Measurements from ENCODE around the gene QRICH1.

Gene QRICH1, protein sequence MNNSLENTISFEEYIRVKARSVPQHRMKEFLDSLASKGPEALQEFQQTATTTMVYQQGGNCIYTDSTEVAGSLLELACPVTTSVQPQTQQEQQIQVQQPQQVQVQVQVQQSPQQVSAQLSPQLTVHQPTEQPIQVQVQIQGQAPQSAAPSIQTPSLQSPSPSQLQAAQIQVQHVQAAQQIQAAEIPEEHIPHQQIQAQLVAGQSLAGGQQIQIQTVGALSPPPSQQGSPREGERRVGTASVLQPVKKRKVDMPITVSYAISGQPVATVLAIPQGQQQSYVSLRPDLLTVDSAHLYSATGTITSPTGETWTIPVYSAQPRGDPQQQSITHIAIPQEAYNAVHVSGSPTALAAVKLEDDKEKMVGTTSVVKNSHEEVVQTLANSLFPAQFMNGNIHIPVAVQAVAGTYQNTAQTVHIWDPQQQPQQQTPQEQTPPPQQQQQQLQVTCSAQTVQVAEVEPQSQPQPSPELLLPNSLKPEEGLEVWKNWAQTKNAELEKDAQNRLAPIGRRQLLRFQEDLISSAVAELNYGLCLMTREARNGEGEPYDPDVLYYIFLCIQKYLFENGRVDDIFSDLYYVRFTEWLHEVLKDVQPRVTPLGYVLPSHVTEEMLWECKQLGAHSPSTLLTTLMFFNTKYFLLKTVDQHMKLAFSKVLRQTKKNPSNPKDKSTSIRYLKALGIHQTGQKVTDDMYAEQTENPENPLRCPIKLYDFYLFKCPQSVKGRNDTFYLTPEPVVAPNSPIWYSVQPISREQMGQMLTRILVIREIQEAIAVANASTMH

DNA sequence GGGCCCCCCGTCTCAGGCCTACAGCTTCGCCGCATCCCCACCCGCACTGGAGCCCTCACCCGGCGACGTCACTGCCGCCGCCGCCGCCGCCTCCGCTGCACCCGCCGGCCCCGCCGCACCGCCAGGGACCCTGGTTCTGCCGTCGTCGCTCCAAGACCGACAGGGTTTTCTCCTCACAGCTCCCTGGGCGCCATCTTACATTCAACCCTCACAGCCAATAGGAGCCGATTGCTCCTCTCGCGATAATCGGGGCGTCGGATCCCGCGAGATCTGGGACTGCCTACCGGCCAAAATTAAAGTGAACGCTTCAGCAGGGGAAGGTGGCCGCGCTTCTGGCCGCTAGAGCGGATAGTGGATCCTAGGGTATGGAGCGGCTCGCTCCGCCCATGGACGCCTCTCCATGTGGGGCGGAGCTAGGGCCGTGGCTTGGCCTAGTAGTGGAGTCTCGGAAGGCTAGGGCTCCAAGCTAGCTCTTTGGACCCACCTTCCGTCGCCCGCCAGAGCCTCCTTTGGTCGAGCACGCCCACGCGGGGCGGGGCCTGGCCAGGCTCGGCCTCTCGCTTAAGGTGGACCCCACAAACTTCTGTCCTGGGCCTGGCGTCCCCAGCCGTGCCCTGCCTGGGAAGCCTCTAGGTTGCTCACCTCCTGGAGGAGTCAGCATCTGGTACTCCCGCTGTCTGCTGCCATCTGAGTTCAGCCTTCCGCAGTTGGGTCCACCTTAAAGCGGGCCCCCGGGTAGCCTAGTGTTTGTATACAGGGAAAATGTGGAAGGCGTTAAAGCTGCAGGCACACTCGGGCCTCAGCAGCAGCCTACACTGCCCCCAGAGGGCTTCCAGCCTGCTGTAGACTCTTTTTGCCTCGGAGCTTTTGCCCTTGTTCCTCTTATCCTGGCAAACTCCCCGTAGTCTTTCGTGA lies at the start of gene QRICH1:
Gene QRICH1, minus strand, starts transcription at position 219 of the 915 bp plus-strand sequence. CDS start 17,054 bp downstream, outside the sequence.
- DNase-seq (ENCODE audit: low spot score) = peak; percentile 97

- DNase-seq (ENCODE audit: low spot score) = no peak
Observed at GRCh38 chr3:49140080-49140479, 46.2 kb upstream of the QRICH1 start.

- DNase-seq (ENCODE audit: low spot score) = no peak
Observed at GRCh38 chr3:49135499-49135898, 41.6 kb upstream of the QRICH1 start.

DNA sequence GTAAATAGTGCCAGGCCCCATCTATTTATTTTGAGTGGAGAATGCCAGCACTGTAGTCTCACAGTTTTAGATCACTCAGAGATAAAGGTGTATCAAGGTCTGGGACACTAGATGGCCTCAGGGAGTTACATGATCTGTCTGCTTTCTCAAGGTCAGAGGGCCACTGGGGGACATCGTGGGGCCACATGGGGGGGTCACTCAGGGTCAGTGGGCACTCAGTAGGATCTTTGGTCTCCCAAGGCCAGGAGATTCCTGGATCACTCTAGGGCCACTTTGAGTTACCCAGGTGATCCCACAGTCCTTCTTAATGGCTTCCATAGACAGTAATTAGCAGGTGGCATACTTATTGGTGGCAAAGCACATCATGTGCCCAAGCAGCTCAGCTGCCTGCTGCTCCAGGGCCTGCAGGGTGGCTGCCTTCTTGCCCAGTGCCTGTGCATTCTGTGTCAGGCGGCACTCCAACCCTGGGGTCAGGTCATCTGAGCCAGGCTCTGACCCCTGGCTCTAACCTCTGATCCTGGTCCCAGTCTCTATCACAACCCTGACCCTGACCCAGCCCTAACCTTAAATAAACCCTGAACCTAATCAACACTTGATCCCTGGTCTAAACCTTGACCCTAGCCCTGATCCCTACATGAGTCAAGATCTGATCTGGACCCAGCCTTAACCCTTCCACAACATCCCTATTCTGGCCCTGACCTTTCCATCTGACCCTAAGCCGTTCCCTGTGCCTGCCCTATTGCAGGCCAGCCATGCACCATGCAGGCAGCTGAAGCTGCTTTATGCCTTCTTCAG lies 40.8 kb upstream of the QRICH1 start:
- DNase-seq (ENCODE audit: low spot score) = no peak

DNA sequence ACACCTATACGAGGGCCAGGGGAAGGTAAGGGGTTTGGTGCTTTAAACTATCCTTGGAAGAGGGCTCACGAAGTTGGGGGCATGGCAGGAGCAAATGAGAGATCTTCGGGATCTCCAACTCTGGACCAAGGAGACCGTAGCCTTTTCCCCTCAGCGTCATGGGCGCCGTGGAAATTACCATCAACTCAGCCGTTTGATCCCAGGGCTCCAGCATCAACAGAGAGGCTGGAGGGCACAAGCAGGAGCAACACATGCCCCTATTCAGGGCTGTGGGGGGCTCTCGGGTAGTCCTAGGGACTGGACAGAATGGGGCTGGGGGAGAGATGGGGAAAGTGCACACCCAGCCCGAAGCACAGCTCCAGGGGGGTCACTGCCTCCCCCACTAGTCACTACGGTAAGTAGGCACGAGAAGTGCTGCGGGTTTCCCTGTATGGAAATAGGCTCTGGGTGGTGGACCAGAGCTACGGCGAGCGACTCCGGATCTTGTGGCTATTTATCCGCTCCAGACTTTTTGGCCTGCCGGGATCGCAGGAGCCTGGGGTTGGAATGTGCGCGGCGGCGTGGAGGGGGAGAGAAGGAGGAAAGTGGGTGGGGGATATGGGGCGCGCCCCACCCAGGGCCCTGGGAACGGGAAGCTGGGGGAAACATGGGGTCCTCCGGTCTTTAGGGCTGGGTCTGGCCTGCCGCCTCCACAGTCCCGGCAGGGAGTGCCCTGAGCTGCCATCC lies 39.5 kb upstream of the QRICH1 start:
- peak; percentile 86 for DNase-seq (ENCODE audit: low spot score)

DNA sequence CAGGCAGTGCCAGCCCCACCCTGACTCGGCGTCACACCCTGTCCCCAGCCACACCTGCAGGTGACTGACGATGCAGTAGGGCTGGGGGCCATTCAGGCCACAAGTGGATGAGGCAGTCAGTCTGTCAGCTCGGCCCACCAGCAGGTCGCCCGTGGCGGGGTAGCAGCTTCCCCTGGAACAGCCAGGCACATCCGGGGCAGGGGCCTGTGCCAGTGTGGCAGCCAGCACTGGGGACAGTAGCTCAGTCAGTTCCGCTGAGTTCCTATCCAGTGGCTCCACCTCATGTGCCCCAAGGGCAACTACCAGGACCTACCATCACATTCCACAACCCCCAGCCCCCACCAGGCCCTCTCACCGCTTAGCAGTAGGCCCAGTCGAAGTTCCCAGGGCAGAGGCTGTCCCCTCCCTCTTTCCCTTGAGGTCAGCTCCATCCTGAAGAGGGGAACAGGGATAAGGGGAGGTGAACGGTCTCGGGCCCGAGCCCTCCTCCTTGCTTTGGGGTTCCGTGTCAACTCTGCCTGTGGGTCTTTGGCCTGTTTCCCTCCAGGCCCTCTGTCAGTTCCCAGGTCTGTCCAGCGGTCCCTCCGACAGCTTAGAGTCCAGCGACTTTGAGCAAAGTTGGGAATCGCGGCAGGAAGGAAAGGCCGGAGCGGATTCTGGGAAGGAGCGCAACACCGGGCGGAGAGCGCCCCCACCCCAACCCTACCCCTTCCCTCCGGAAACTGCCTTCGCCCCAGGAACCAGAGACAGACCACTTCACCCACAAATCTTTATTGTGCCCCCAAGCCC lies 38.8 kb upstream of the QRICH1 start, which contains the start of gene LAMB2:
Gene LAMB2, minus strand, starts transcription at position 614 of the 789 bp plus-strand sequence. Its CDS starts 183 bp downstream, at position 431.
- DNase-seq (ENCODE audit: low spot score) = peak; percentile 67

DNA sequence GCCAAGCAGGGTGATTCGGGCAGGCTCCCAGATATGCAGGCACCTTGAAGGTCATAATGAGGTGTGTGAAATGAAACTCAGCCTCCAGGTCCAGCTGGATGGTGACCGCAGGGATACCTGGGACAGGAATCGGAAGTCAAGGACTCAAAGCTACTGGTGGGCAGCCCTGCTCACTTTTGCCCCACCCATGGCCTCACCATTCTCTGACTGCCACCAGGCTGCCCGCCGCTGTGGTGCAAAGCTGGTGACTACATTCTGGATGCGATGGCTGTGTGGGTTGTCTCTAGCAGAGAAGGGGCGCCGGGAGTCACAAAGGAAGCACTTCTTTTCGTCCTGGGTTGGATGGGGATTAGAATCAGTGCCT lies 38.2 kb upstream of the QRICH1 start:
- no peak for DNase-seq (ENCODE audit: low spot score)

GRCh38 chr3:49131576-49131975 lies 37.7 kb upstream of the QRICH1 start:
- DNase-seq (ENCODE audit: low spot score) = no peak

- no peak for DNase-seq (ENCODE audit: low spot score)
Observed at GRCh38 chr3:49131040-49131439, 37.2 kb upstream of the QRICH1 start.

DNA sequence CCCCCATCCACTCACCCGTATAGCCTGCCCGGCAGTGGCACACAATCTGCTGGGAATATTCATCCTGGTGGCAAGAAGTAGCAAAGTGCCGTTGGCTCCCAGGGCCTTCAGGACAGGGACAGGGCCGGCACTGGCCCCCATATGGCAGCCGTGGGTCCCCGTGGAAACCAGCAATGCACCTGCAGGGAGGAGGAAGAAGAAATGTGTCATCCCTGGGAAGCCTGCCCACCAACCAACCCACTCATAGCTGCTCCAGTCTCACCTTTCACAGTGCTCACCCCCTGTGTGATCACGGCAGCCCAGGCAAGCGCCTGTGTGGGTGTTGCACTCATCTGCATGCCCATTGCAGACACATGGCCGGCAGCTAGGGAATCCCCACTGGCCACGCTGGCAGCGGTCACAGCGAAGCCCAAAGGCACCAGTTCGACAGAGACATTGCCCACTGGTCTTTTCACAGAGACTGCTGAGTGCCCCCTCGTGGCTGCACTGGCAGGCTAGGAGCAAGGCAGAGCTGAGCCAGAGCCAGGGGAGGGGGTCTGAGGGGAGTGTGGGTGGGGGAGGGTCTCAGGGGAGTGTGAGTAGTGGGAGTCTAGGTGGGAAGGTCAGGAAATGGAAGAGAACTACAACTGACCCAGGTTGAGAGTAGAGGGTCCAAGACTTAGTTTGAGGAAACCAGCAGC lies 31.3 kb upstream of the QRICH1 start:
- no peak for DNase-seq (ENCODE audit: low spot score)

- DNase-seq (ENCODE audit: low spot score) = no peak
Observed at GRCh38 chr3:49124203-49124602, 30.3 kb upstream of the QRICH1 start.

GRCh38 chr3:49123687-49124086 lies 29.8 kb upstream of the QRICH1 start:
- no peak for DNase-seq (ENCODE audit: low spot score)

GRCh38 chr3:49122886-49123545 lies 29.1 kb upstream of the QRICH1 start:
- no peak for DNase-seq (ENCODE audit: low spot score)

DNA sequence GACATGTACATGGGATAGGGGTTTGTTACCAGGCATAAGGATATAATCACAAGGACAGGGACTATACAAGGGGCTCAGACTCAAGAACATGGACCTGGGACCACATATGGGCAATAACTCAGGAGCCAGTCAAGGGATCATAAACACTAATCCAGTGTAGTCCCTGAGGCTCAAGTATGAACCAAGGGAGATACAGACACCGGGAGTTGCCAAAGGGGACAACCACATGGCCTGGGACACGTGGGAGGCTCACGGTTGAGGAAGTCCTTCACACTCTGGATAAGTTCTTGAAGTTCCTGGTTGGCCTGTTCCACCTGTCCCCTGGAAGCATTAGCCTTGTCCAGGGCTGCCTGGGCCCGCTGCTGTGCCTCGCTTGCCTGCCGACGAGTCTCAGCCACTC lies 28.6 kb upstream of the QRICH1 start:
- no peak for DNase-seq (ENCODE audit: low spot score)

DNA sequence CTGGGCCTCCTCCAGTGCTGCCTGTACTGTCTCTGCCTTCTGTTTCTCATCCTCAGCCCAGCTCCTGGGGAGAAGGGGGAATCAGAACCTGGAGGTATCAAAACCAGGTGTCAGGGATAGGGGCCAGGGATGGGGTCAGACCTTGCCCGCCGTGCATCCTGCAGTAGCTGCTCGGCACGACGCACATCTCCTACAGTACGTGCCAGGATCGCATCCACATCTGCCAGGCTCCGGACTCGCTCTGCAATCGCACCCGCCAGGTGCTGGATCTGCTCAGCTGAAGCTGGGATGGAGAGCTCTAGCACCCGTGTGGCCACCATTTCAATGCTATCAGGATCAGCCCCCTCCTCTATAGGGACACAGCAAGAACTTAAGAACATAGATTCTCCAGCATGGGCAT lies 28.2 kb upstream of the QRICH1 start:
- no peak for DNase-seq (ENCODE audit: low spot score)

GRCh38 chr3:49121132-49121736 lies 27.4 kb upstream of the QRICH1 start:
- no peak for DNase-seq (ENCODE audit: low spot score)

- peak; percentile 97 for DNase-seq (ENCODE audit: low spot score)
Observed at GRCh38 chr3:49120438-49121131, 26.7 kb upstream of the QRICH1 start, which contains the start of gene USP19. TSS of gene USP19 (minus strand) at chr3:49120823. CDS start at chr3:49119145, 1,678 bp downstream.

DNA sequence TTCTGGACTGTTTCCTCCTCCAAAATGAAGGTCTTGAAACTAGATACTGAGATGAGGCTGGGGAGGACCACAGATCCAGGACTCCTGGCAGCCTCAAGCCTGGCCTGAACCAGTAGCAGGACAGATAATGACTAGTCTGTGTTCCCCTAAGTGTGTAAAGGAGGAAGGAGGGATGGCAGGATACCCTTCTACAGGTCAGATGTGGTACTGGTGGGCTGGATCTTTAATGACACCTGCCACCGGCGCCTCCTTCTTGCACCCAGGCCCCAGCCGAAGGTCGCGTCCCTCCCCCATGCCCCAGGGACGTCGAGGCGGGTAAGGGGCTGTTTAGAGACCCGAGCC lies 26.2 kb upstream of the QRICH1 start:
- DNase-seq (ENCODE audit: low spot score) = no peak

All from Ammon's horn (tissue), 1 donor.